MCF 10A (cell line): Measurements from ENCODE around the gene C11orf86. TPM values are rescaled to one million over a fixed set of nuclear protein-coding genes. Genes with fewer than 3 reads are reported as not detected.

Experiments
- BruUV-seq: library from RNA; stranded (reverse); fragments of 400-500 nt; replicated peaks from 2 replicates; lab custom pipeline; 2021; lab: Mats Ljungman, UMichigan
- CTCF ChIA-PET: fragments of 300-600 bp; sonication (Branson Sonifier 250); formaldehyde crosslinking; extraction: SDS; loops from one replicate; lab custom pipeline; 2021; ENCODE audit warnings: antibody characterized with exemption, inconsistent platforms; lab: Yijun Ruan, JAX
- POLR2A ChIA-PET: fragments of 300-600, 350-650 bp; sonication (Branson Sonifier 250); formaldehyde crosslinking; extraction: SDS; loops from one replicate; lab custom pipeline; 2020; ENCODE audit warnings: antibody characterized with exemption, inconsistent platforms; lab: Yijun Ruan, JAX
- DNase-seq: peaks from one replicate; pipeline ENCODE4 v3.0.0-alpha.2; 2018; ENCODE audit not compliant: unreplicated experiment
- H3K27ac Mint-ChIP-seq: one replicate; pipeline ENCODE4 v1.8.0; 2022; ENCODE audit warnings: mild to moderate bottlenecking, low read depth, mixed read lengths; ENCODE audit not compliant: unreplicated experiment
- H3K27me3 Mint-ChIP-seq: one replicate; pipeline ENCODE4 v1.8.0; 2022; ENCODE audit warnings: mixed read lengths; ENCODE audit not compliant: insufficient read depth, unreplicated experiment
- H3K36me3 Mint-ChIP-seq: one replicate; pipeline ENCODE4 v1.8.0; 2022; ENCODE audit warnings: mild to moderate bottlenecking, moderate library complexity, mixed read lengths; ENCODE audit not compliant: insufficient read depth, unreplicated experiment
- H3K4me1 Mint-ChIP-seq: one replicate; pipeline ENCODE4 v1.8.0; 2022; ENCODE audit warnings: mixed read lengths; ENCODE audit not compliant: insufficient read depth, unreplicated experiment
- H3K4me3 Mint-ChIP-seq: one replicate; pipeline ENCODE4 v1.8.0; 2022; ENCODE audit warnings: mild to moderate bottlenecking, moderate library complexity, mixed read lengths; ENCODE audit not compliant: unreplicated experiment
- H3K9me3 Mint-ChIP-seq: one replicate; pipeline ENCODE4 v1.8.0; 2022; ENCODE audit warnings: mixed read lengths; ENCODE audit not compliant: unreplicated experiment
- CTCF ChIP-seq: fragments of 200-600 bp; IDR thresholded peaks from one replicate; pipeline ENCODE4 v1.8.0; 2022; ENCODE audit warnings: antibody characterized with exemption, mild to moderate bottlenecking; ENCODE audit not compliant: unreplicated experiment
- intact Hi-C: fragments of 100-400 bp; cut with micrococcal nuclease; formaldehyde crosslinking; loops from 2 replicates; pipeline ENCODE4 v1.14.1; 2022
- total RNA-seq: library from RNA; stranded (reverse); gene quantifications from 2 replicates; pipeline ENCODE4 v1.2.3, GENCODE V29; 2022

C11orf86 gene
- total RNA-seq, 1 experiment from 2014 or later = not detected

- no peak overlapping the region for H3K4me3 Mint-ChIP-seq
- H3K9me3 Mint-ChIP-seq = no peaks in the 10 kb centered on the region
- POLR2A ChIA-PET = interaction anchor here (1.1 to 2.1 kb wide), 3 partner anchors 12 to 120 kb away, joined by 3 to 7 read pairs (median 3); partner anchors contain the start of genes C11orf86 and RCE1
- no peak for DNase-seq
- CTCF ChIA-PET = interaction anchor here (0.7 to 1.0 kb wide), 3 partner anchors 13 to 418 kb away, joined by 3 to 5 read pairs (median 5); no protein-coding TSS in a partner anchor
- no TSS peak for BruUV-seq
- H3K27me3 Mint-ChIP-seq = no peaks in the 10 kb centered on the region
- peaks cover 21% of the 10 kb centered on the region for H3K4me1 Mint-ChIP-seq
- TF ChIP-seq CTCF = no peak
- H3K27ac Mint-ChIP-seq = no peak overlapping the region
- intact Hi-C loops = no loop called here
- H3K36me3 Mint-ChIP-seq = peaks cover under 1% of the 10 kb centered on the region
Measured at GRCh38 chr11:66962801-66963200, 12.3 kb upstream of the C11orf86 start.

- Mint-ChIP-seq H3K4me3 (no peak overlapping the region), H3K4me1 (peaks cover 22% of the 10 kb centered on the region), H3K27ac (no peak overlapping the region), H3K36me3 (no peaks in the 10 kb centered on the region), H3K9me3 (no peaks in the 10 kb centered on the region), H3K27me3 (no peaks in the 10 kb centered on the region)
- BruUV-seq = no TSS peak
- TF ChIP-seq CTCF = no peak
- CTCF ChIA-PET = no interaction called here
- POLR2A ChIA-PET = interaction anchor here (0.6 to 2.1 kb wide), 2 partner anchors 11 to 55 kb away, joined by 3 to 7 read pairs; partner anchors contain the start of gene C11orf86
- intact Hi-C loops = no loop called here
- DNase-seq = no peak
Measured at GRCh38 chr11:66964495-66964894, 10.6 kb upstream of the C11orf86 start.

GRCh38 chr11:66966351-66966750, 8.8 kb upstream of the C11orf86 start:
- Mint-ChIP-seq H3K27me3 (no peaks in the 10 kb centered on the region), H3K36me3 (no peaks in the 10 kb centered on the region), H3K4me3 (no peak overlapping the region), H3K4me1 (peaks cover 40% of the 10 kb centered on the region), H3K9me3 (no peaks in the 10 kb centered on the region), H3K27ac (no peak overlapping the region)
- TF ChIP-seq CTCF = no peak
- ChIA-PET POLR2A (interaction anchor here (0.5 to 0.9 kb wide), 3 partner anchors 8 to 964 kb away, joined by 3 read pairs; partner anchors contain the start of gene BANF1), CTCF (interaction anchor here (0.7 kb wide), 1 partner anchor 280 kb away, joined by 3 read pairs; no protein-coding TSS in a partner anchor)
- no peak for DNase-seq
- intact Hi-C loops = no loop called here
- BruUV-seq = no TSS peak

GRCh38 chr11:66967670-66968425, 7.3 kb upstream of the C11orf86 start:
- H3K9me3 Mint-ChIP-seq = no peaks in the 10 kb centered on the region
- intact Hi-C loops = no loop called here
- CTCF ChIA-PET = no interaction called here
- peak overlapping the region; percentile 91 for H3K27ac Mint-ChIP-seq
- no peaks in the 10 kb centered on the region for H3K27me3 Mint-ChIP-seq
- peak; percentile 90 for DNase-seq
- BruUV-seq = no TSS peak
- no peaks in the 10 kb centered on the region for H3K36me3 Mint-ChIP-seq
- no peak for TF ChIP-seq CTCF
- POLR2A ChIA-PET = interaction anchor here (0.6 to 5.4 kb wide), 4 partner anchors 10 to 77 kb away, joined by 3 to 61 read pairs (median 3); partner anchors contain the start of gene PC
- peak overlapping the region; percentile 30 for H3K4me3 Mint-ChIP-seq
- H3K4me1 Mint-ChIP-seq = peaks cover 44% of the 10 kb centered on the region
